GM06990 (cell line): Measurements from ENCODE around the gene SLC29A2.
A peak's percentile ranks its signal among the peaks of the same experiment; 100 is the strongest.

Experiments used
- DNase-seq: peaks from one replicate; pipeline ENCODE4 v3.0.0-alpha.2; 2011; ENCODE audit not compliant: insufficient read length; ENCODE audit errors: extremely low read depth
- H3K27me3 ChIP-seq: replicated peaks from 2 replicates; pipeline ENCODE4 v1.6.0; 2011; ENCODE audit warnings: low read length; ENCODE audit not compliant: control insufficient read depth, insufficient read depth
- H3K36me3 ChIP-seq: 2 replicates; pipeline ENCODE4 v1.5.1; 2011; ENCODE audit warnings: low read length; ENCODE audit not compliant: control insufficient read depth, insufficient read depth
- H3K4me3 ChIP-seq: replicated peaks from 2 replicates; pipeline ENCODE4 v1.5.1; 2011; ENCODE audit warnings: low read depth, mild to moderate bottlenecking, control low read depth, low read length
- TF ChIP-seq, protein P1 (sequence below): IDR thresholded peaks from 2 replicates; pipeline ENCODE4 v1.5.1; 2011; ENCODE audit warnings: low read length, control low read depth, mild to moderate bottlenecking, inconsistent platforms; ENCODE audit not compliant: insufficient read depth, poor library complexity, severe bottlenecking

Gene SLC29A2

DNA sequence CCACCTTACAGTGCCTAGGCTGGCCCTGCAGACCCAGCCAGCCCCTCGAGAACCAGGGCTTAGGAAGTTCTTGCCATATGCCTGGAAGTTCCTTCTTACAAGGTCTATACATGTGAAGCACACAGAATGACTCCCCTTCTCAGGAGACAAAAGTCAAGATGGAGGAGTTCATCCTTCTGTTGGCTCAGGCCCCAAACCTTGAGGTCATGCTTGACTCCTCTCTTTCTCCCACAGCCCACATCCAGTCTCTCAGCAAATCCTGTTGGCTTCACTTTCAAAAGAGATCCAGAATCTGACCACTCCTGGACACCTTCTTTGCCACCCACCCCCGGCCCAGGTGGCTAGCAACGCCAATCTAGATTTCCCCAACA is 53.0 kb downstream of the SLC29A2 start:
- Histone ChIP-seq H3K27me3 (no peaks in the 10 kb centered on the region; the same call in 1 of the 2 replicates), H3K36me3 (no peaks in the 10 kb centered on the region), H3K4me3 (no peak overlapping the region)
- DNase-seq: no peak
- TF ChIP-seq, protein P1, sequence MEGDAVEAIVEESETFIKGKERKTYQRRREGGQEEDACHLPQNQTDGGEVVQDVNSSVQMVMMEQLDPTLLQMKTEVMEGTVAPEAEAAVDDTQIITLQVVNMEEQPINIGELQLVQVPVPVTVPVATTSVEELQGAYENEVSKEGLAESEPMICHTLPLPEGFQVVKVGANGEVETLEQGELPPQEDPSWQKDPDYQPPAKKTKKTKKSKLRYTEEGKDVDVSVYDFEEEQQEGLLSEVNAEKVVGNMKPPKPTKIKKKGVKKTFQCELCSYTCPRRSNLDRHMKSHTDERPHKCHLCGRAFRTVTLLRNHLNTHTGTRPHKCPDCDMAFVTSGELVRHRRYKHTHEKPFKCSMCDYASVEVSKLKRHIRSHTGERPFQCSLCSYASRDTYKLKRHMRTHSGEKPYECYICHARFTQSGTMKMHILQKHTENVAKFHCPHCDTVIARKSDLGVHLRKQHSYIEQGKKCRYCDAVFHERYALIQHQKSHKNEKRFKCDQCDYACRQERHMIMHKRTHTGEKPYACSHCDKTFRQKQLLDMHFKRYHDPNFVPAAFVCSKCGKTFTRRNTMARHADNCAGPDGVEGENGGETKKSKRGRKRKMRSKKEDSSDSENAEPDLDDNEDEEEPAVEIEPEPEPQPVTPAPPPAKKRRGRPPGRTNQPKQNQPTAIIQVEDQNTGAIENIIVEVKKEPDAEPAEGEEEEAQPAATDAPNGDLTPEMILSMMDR: no peak

DNA sequence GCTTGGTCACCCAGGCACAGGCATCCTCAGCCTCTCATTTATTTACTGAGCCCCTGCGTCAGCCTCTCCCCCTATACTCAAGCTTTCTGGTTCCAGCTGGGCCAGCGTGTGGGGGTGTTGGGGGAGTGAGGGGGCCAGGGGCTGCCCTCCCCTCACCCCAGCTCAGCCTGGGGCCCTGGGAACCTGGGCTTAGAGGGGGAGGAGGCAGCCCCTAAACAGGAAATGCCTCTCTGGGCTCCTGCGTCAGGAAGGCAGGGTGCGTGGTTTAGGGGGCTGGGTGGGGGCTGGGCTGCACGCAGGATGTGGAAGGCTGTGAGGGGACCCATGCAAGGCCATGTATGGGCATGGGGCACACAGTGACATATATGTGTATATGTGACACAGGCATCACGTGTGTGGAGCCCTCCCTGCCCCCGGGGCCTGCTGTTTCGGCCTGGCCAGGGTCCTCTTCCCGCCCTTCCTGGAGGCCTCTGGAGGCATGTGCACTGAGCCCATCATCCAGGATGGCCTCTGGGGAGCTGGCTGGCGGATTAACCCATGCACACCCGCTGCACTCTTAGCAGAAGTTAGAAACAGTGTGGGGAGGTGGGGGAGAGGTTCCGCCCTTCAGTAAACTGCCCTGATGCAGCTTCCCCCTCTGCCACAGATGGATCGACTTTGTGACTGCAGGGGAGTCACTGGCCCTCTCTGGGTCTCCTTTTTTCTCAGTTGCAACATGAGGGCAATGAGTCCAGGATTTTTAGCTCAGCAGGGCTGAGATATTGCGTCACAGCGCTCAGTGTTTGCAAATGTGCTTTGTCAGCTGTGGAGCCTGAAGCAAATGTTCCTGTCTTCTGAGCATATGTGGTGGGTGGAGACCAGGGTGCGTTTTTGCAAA is 53.6 kb downstream of the SLC29A2 start:
- peak; percentile 81 for DNase-seq

DNA sequence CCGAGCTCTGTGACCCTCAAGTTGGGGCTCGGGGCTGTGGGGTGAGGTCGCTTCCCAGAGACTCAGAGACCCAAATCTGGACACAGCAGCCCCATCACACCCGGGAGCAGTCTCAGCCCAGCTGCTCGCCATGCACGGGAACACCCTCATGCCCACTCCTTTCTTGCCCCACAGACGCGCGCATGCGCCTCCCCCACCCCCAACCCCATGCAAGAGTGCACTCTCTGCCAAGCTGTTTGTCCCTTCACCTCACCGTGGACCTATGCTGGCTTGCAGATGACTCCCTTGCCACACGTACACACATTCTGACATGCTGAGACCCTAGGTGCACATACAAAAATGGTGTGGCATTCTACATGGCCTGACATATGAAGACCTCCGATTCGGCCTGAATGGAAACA is 54.2 kb downstream of the SLC29A2 start:
- TF ChIP-seq, protein P1: no peak
- no peak for DNase-seq
- no peaks in the 10 kb centered on the region; the same call in 1 of the 2 replicates for H3K27me3 ChIP-seq
- no peak overlapping the region for H3K4me3 ChIP-seq
- H3K36me3 ChIP-seq: no peaks in the 10 kb centered on the region

More for the DNA sequence above, 53.6 kb downstream of the SLC29A2 start:
- Histone ChIP-seq H3K36me3 (no peaks in the 10 kb centered on the region), H3K27me3 (no peaks in the 10 kb centered on the region; the same call in 1 of the 2 replicates), H3K4me3 (no peak overlapping the region)
- TF ChIP-seq, protein P1: no peak

DNA sequence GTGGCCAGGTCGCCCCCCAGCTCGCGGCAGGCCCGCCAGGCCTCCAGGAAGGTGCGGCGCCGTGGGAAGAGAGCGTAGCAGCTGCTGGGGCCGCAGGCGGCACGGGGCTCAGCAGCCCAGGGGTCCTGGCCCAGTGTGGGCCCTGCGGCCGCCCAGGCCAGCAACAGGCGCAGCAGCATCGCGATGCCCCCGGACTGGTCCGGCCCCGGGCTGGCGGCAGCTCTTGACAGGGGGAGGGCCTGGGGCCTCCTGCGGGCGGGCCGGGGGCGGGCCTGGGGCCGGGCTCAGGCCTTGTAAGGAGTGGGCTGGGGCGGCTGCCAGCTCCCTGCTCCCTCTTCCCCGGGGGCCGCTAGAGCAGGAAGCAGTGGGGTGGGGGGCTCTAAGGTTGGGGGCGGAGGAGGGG is 54.7 kb downstream of the SLC29A2 start, which contains the start of gene CD248:
TSS of gene CD248 (minus strand) at position 196 of the 403 bp plus-strand sequence. CDS start at position 179, 17 bp downstream.
- Histone ChIP-seq H3K36me3 (no peaks in the 10 kb centered on the region), H3K4me3 (no peak within 1 kb of the TSS), H3K27me3 (no peaks in the 10 kb centered on the region; the same call in 1 of the 2 replicates)
- TF ChIP-seq, protein P1: no peak
- DNase-seq: no peak

DNA sequence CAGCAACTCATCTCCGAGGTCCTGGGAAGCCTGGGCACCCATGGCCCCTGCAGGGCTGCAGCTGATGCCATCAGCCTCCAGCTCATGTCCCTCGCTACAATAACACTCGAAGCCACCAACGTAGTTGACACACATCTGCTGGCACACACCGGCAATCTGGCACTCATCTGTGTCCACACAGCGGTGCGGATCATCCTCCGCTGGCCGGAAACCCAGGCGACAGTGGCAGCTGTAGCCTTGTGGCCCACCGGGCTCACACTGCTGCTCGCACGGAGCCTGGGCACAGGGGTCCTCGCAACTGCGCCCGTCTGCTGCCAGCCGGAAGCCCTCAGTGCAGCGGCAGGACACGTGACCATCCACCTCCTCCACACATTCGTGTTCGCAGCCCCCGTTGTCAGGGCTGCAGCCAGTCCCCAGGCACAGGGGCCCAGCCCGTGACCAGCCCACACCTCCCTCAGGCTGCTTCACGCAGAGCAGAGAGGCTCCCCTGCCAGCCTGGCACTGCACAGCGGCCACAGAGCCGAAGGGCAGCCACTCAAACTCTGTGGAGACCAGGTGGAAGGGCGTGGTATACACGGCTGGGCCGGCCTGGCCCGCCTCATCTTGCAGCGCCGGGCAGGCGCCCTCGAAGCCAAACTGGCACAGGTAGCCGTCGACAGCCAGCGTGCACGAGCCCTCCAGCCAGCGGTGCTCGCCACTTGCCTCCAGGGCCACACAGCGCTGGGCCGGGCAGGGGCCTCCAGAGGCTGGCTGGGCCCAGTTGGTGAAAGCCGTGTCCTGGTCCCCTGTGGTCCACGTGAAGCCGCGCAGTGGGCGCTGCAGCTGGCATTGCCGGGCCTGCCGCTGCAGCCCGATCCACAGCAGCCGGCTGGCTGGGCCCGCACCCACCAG is 55.4 kb downstream of the SLC29A2 start:
- no peak for DNase-seq
- no peaks in the 10 kb centered on the region for H3K36me3 ChIP-seq
- no peak overlapping the region for H3K4me3 ChIP-seq
- TF ChIP-seq, protein P1: no peak
- no peaks in the 10 kb centered on the region; the same call in 1 of the 2 replicates for H3K27me3 ChIP-seq
